SK-N-SH (cell line): Measurements from ENCODE around the gene SOCS4. TPM values are rescaled to one million over a fixed set of nuclear protein-coding genes. Genes with fewer than 3 reads are reported as not detected.

Source experiments
- CTCF ChIA-PET: fragments of 300-600, 350-600 bp; formaldehyde crosslinking; extraction: SDS; loops from one replicate; lab custom pipeline; 2021; lab: Yijun Ruan, JAX
- POLR2A ChIA-PET: fragments of 350-600 bp; sonication (Branson Sonifier 250); formaldehyde crosslinking; extraction: SDS; loops from one replicate; lab custom pipeline; 2020; ENCODE audit warnings: antibody characterized with exemption, inconsistent platforms; lab: Yijun Ruan, JAX
- DNase-seq: peaks from one replicate; pipeline ENCODE4 v3.0.0; 2012
- H2AFZ ChIP-seq: fragments of 200-600 bp; sonication (generic); 2 replicates; pipeline ENCODE4 v1.8.1; 2016; ENCODE audit warnings: antibody characterized with exemption, mild to moderate bottlenecking, low read depth
- H3F3A ChIP-seq: fragments of 200-600 bp; sonication (generic); replicated peaks from 2 replicates; pipeline ENCODE3; 2016; ENCODE audit warnings: antibody characterized with exemption, mild to moderate bottlenecking; ENCODE audit not compliant: insufficient read depth
- H3K27ac ChIP-seq, 2 experiments: fragments of 200-500 bp in 1 of 2; fragments of 200-600 bp in 1 of 2; sonication (Bioruptor generic) in 1 of 2; sonication (generic), shearing (Covaris generic) in 1 of 2; 2 replicates each; pipeline versions ENCODE4 v1.5.1 to v1.6.1; 2014 to 2016; ENCODE audit warnings: low read depth in 2 of 2, inconsistent platforms in 1 of 2, low read length in 1 of 2, mild to moderate bottlenecking in 1 of 2, mixed read lengths in 1 of 2
- H3K27me3 ChIP-seq: fragments of 200-600 bp; sonication (generic), shearing (Covaris generic); 2 replicates; pipeline ENCODE4 v1.6.1; 2016; ENCODE audit warnings: mixed run types; ENCODE audit not compliant: insufficient read depth
- H3K36me3 ChIP-seq, 2 experiments: fragments of 200-500 bp in 1 of 2; fragments of 200-600 bp in 1 of 2; sonication (Bioruptor generic) in 1 of 2; sonication (generic) in 1 of 2; replicated peaks in 1 of 2; 2 replicates each; pipeline versions ENCODE3 to v1.5.1; 2014 to 2016; ENCODE audit warnings: low read length in 1 of 2, mild to moderate bottlenecking in 1 of 2; ENCODE audit not compliant: insufficient read depth in 2 of 2, control insufficient read depth in 1 of 2
- H3K4me1 ChIP-seq, 2 experiments: fragments of 200-500 bp in 1 of 2; fragments of 200-600 bp in 1 of 2; sonication (Bioruptor generic) in 1 of 2; sonication (generic), shearing (Covaris generic) in 1 of 2; 2 replicates each; pipeline versions ENCODE4 v1.5.1 to v1.6.1; 2014 to 2016; ENCODE audit warnings: low read depth in 1 of 2, low read length in 1 of 2, mixed run types in 1 of 2; ENCODE audit not compliant: insufficient read depth in 2 of 2, control insufficient read depth in 1 of 2
- H3K4me2 ChIP-seq: fragments of 200-600 bp; sonication (generic), shearing (Covaris generic); 2 replicates; pipeline ENCODE4 v1.6.1; 2017; ENCODE audit warnings: mixed run types
- H3K4me3 ChIP-seq, 2 experiments: fragments of 200-500 bp in 1 of 2; fragments of 200-600 bp in 1 of 2; sonication (Bioruptor generic) in 1 of 2; sonication (generic), shearing (Covaris generic) in 1 of 2; 2 replicates each; pipeline versions ENCODE4 v1.5.1 to v1.8.1; 2014 to 2016; ENCODE audit warnings: low read depth in 2 of 2, inconsistent platforms in 1 of 2, low read length in 1 of 2, mild to moderate bottlenecking in 1 of 2, mixed read lengths in 1 of 2, moderate library complexity in 1 of 2
- H3K79me2 ChIP-seq: fragments of 200-600 bp; sonication (generic); 2 replicates; pipeline ENCODE4 v1.8.1; 2017; ENCODE audit warnings: mild to moderate bottlenecking; ENCODE audit not compliant: insufficient read depth
- H3K9ac ChIP-seq: fragments of 200-600 bp; sonication (generic); 2 replicates; pipeline ENCODE4 v1.6.1; 2017; ENCODE audit warnings: mixed run types
- H3K9me2 ChIP-seq: fragments of 200-600 bp; sonication (generic); 2 replicates; pipeline ENCODE4 v1.6.1; 2017; ENCODE audit warnings: mixed run types
- H3K9me3 ChIP-seq: fragments of 200-600 bp; sonication (generic); 2 replicates; pipeline ENCODE4 v1.6.1; 2017; ENCODE audit warnings: mixed run types, mild to moderate bottlenecking, moderate library complexity
- H4K20me1 ChIP-seq: fragments of 200-600 bp; sonication (generic); 2 replicates; pipeline ENCODE4 v1.6.1; 2017; ENCODE audit warnings: mild to moderate bottlenecking, mixed run types; ENCODE audit not compliant: insufficient read depth
- CTCF ChIP-seq: fragments of 200-600 bp; sonication (generic); IDR thresholded peaks from 2 replicates; pipeline ENCODE4 v1.6.1; 2017; ENCODE audit warnings: antibody characterized with exemption, mild to moderate bottlenecking, moderate library complexity
- EP300 ChIP-seq, 2 experiments: IDR thresholded peaks; 2 replicates each; pipeline versions ENCODE4 v1.4.0 to v1.6.1; 2012; ENCODE audit warnings: borderline replicate concordance in 1 of 2, low read depth in 1 of 2, low read length in 1 of 2
- EZH2phosphoT487 ChIP-seq: fragments of 200-600 bp; sonication (generic); IDR thresholded peaks from 2 replicates; pipeline ENCODE4 v1.6.1; 2017; ENCODE audit warnings: low read depth, mixed run types, mild to moderate bottlenecking, antibody characterized with exemption, moderate library complexity, borderline replicate concordance
- NFIC ChIP-seq: IDR thresholded peaks from 2 replicates; pipeline ENCODE4 v1.4.0; 2012; ENCODE audit warnings: borderline replicate concordance
- NRF1 ChIP-seq: IDR thresholded peaks from 2 replicates; pipeline ENCODE4 v1.6.1; 2012; ENCODE audit warnings: low read depth, mild to moderate bottlenecking, low read length
- RAD21 ChIP-seq: IDR thresholded peaks from 2 replicates; pipeline ENCODE4 v1.6.1; 2012; ENCODE audit warnings: mild to moderate bottlenecking, low read length
- RXRA ChIP-seq: IDR thresholded peaks from 2 replicates; pipeline ENCODE4 v1.4.0; 2012; ENCODE audit warnings: low read depth, mild to moderate bottlenecking, borderline replicate concordance
- TCF12 ChIP-seq: IDR thresholded peaks from 2 replicates; pipeline ENCODE4 v1.4.0; 2012
- TEAD4 ChIP-seq: IDR thresholded peaks from 2 replicates; pipeline ENCODE4 v1.4.0; 2012; ENCODE audit warnings: mild to moderate bottlenecking, borderline replicate concordance; ENCODE audit not compliant: insufficient read depth
- YY1 ChIP-seq: IDR thresholded peaks from 2 replicates; pipeline ENCODE4 v1.4.0; 2012; ENCODE audit warnings: low read depth, mild to moderate bottlenecking
- WGBS: methylation state at CpG from one replicate; pipeline ENCODE4 v1.1.6; 2017; ENCODE audit warnings: low lambda C conversion rate; 5-methylcytosine and 5-hydroxymethylcytosine counted together
- polyA plus RNA-seq, 3 experiments: library from polyadenylated mRNA; depleted of rRNA; stranded (reverse); fragments of >200 nt; gene quantifications; 2 replicates each; pipeline ENCODE4 v1.2.3, GENCODE V29; 2012
- TF ChIP-seq, protein P1 (sequence below): fragments of 150-350 bp; IDR thresholded peaks from 2 replicates; pipeline ENCODE4 v1.6.1; 2017; ENCODE audit warnings: antibody characterized with exemption, low read length, low read depth, borderline replicate concordance
- TF ChIP-seq, protein P2 (sequence below): IDR thresholded peaks from 2 replicates; pipeline ENCODE4; 2012

The SOCS4 gene
- polyA plus RNA-seq, 1 of the 3 experiments (the other 2 are of a cell fraction): 2.2 TPM

DNA sequence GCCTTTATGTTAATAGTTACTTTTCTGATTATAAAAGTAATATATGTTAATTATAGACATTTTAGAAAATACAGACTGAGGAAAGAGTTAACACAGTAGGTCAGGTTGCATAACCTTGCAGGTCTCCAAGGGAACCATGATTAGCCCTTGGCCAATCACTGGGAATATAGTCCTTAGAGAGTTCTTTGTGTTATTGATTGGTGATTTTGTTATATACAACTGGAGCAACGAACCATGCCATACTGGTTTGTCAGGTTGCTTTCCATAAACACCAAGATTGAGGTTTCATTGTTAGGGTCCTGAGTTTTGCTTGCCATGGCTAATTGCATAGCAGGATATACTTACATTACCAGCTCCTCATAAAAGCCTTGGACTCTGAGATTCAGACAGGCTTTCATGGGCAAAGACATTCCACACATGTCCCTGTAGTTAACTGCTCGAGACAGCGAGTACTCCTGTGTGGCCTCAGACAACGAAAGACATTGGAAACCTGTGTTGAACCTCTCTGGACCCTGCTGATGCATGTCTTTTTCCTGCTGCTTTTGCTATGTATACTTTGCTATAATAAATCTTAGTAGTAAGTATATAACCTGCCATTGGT, 58.1 kb downstream of the SOCS4 start (continued):
- no peak for TF ChIP-seq CTCF
- TF ChIP-seq YY1: no peak

- TF ChIP-seq EP300 (IDR thresholded peaks at IDR 0.05; ENCODE audit: borderline replicate concordance in 1 of 2, low read depth in 1 of 2, low read length in 1 of 2) (no peak), RXRA (no peak), TEAD4 (no peak), NRF1 (no peak), EZH2phosphoT487 (no peak), TCF12 (no peak), NFIC (no peak)
- TF ChIP-seq, protein P1, sequence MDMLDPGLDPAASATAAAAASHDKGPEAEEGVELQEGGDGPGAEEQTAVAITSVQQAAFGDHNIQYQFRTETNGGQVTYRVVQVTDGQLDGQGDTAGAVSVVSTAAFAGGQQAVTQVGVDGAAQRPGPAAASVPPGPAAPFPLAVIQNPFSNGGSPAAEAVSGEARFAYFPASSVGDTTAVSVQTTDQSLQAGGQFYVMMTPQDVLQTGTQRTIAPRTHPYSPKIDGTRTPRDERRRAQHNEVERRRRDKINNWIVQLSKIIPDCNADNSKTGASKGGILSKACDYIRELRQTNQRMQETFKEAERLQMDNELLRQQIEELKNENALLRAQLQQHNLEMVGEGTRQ: no peak
- TF ChIP-seq, protein P2, sequence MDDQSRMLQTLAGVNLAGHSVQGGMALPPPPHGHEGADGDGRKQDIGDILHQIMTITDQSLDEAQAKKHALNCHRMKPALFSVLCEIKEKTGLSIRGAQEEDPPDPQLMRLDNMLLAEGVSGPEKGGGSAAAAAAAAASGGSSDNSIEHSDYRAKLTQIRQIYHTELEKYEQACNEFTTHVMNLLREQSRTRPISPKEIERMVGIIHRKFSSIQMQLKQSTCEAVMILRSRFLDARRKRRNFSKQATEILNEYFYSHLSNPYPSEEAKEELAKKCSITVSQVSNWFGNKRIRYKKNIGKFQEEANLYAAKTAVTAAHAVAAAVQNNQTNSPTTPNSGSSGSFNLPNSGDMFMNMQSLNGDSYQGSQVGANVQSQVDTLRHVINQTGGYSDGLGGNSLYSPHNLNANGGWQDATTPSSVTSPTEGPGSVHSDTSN: no peak
- Histone ChIP-seq H3K9me3 (no peaks in the 10 kb centered on the region), H3K36me3 (no peaks in the 10 kb centered on the region), H3F3A (no peaks in the 10 kb centered on the region), H2AFZ (no peak overlapping the region), H3K9ac (no peak overlapping the region), H3K27ac (no peak overlapping the region), H3K9me2 (no peaks in the 10 kb centered on the region), H3K79me2 (no peaks in the 10 kb centered on the region), H3K4me3 (no peak overlapping the region), H3K4me1 (peaks cover 3 to 10% of the 10 kb centered on the region in 2 experiments; a peak in 3 of 4 replicates), H3K27me3 (no peaks in the 10 kb centered on the region), H4K20me1 (no peaks in the 10 kb centered on the region), H3K4me2 (no peak overlapping the region)
- DNase-seq: no peak
- WGBS: 87% methylated on average over 9 of the region's 9 CpGs
- CTCF ChIA-PET: interaction anchor here (1.4 to 4.6 kb wide), 3 partner anchors 11 to 73 kb away, joined by 3 to 50 read pairs (median 6); no protein-coding TSS in a partner anchor
- POLR2A ChIA-PET: no interaction called here
Observed at GRCh38 chr14:55086938-55087337, 59.9 kb downstream of the SOCS4 start.

- no peak overlapping the region for H3K27ac ChIP-seq
- ChIA-PET POLR2A (no interaction called here), CTCF (interaction anchor here (1.4 to 4.6 kb wide), 4 partner anchors 12 to 71 kb away, joined by 3 to 50 read pairs (median 10); no protein-coding TSS in a partner anchor)
- DNase-seq: no peak
- no peak overlapping the region for H2AFZ ChIP-seq
- no peaks in the 10 kb centered on the region for H3K9me3 ChIP-seq
- H3K79me2 ChIP-seq: no peaks in the 10 kb centered on the region
- H3K9ac ChIP-seq: no peak overlapping the region
- no peak overlapping the region for H3K4me2 ChIP-seq
- H3K4me1 ChIP-seq: peaks cover 7 to 20% of the 10 kb centered on the region in 2 experiments; a peak in 3 of 4 replicates
- H3K4me3 ChIP-seq: no peak overlapping the region
- no peaks in the 10 kb centered on the region for H4K20me1 ChIP-seq
- H3K27me3 ChIP-seq: no peaks in the 10 kb centered on the region
- TF ChIP-seq RAD21 (no peak), RXRA (no peak)
- no peaks in the 10 kb centered on the region for H3K9me2 ChIP-seq
- no peaks in the 10 kb centered on the region for H3F3A ChIP-seq
- no peaks in the 10 kb centered on the region for H3K36me3 ChIP-seq
Observed at GRCh38 chr14:55088356-55088755, 61.3 kb downstream of the SOCS4 start.
